Hematopoietic multipotent progenitor cell treated with erythropoietin and hydrocortisone succinate and interleukin-3 and kit ligand, for 17 days (in vitro differentiated cells): ENCODE results near the gene PLBD1.

Source experiments
- DNase-seq: peaks from one replicate; pipeline ENCODE4 v3.0.0-alpha.2; 2015; ENCODE audit warnings: low spot score

The PLBD1 gene

GRCh38 chr12:14505626-14506596 lies 61.8 kb downstream of the PLBD1 start:
- DNase-seq: no peak

GRCh38 chr12:14495326-14495725 lies 72.4 kb downstream of the PLBD1 start:
- DNase-seq: no peak

DNA sequence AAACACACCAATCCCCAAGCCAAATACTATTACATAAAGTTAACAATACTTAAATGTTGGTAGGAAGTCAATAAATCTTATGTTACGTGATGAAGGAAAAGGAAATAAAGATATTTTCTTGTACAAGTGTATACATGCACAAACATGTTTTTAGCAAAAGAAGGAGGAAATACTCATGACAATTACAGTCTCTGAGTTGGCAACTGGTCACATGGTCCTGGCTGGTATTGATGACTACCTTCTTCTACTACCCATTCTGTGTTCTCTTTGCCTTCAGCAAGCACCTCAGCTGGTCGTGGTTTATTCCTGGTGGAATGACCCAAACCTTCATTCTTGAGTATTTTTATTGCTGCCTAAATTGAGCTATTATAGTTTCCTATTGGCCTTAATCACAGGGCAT lies 84.8 kb downstream of the PLBD1 start:
- no peak for DNase-seq

DNA sequence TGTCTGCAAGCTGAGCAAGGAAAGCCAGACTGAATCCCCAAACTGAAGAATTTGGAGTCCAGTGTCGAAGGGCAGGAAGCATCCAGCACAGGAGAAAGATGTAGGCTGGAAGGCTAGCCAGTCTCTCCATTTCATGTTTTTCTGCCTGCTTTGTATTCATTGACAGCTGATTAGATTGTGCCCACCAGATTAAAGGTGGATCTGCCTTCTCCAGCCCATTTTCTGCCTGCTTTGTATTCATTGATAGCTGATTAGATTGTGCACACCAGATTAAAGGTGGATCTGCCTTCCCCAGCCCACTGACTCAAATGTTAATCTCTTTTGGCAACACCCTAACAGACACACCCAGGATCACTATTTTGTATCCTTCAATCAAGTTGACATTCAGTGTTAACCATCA lies 85.3 kb downstream of the PLBD1 start:
- DNase-seq: no peak

- DNase-seq: no peak
These were observed 86.5 kb downstream of the PLBD1 start for GRCh38 chr12:14481201-14481600.

DNA sequence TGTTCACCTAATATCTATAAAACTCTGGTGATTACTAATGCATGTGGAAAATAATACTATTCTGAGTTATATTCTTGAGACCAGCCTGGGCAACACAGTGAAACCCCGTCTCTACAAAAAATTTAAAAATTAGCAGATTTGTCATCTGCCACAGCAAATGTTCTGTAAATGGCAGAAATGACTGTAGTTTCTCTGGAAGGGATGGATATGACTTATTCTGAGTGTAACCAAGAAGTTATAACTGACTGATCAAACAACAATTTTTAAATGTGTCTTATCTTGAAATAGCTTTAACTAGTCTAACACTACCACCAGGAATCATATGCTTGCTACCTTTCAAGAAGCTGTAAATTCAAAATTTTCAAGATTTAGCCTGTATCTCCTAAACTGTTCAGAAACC lies 88.7 kb downstream of the PLBD1 start:
- DNase-seq: no peak

DNA sequence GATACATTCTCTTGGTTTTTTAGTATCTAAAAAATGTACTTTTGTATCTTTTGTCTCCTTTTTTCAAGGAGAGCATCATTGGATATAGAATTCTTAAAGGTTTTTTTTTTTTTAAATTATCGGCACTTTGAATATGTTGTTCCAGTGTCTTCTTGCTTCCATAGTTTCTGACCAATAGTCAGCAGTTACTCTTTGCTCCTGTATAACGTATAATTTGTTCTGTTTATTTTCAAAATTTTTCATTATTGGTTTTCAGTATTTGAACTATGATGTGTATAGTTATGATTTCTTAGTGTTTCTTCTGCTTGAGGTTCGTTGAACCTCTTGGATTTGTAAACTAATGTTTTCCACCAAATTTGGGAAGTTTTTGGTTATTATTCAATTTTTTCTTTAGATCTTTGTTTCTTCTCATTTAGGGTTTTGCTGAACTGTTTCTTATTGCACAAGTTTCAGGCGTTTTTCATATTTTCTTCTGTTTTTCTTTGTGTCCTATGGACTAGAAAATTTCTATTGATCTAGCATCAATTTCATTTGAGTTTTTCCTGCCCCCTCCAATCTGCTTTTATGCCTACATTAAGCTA lies 93.9 kb downstream of the PLBD1 start:
- DNase-seq: no peak

DNA sequence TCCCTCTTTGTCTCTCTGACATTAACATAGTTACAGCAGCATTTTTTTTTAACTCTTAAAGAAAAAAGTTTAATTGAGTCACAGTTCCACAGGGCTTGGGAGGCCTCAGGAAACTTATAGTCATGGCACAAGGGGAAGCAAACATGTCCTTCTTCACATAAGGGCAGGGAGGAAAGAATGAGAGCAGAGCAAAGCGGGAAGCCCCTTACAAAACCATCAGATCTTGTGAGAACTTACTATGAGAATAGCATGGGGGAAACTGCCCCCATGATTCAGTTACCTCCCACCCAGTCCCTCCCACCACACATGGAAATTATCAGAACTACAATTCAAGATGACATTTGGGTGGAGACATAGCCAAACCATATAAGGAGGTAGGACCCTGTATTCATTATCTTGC lies 96.2 kb downstream of the PLBD1 start:
- DNase-seq: no peak

- no peak for DNase-seq
These were observed 107.4 kb downstream of the PLBD1 start for GRCh38 chr12:14460212-14460841.

DNA sequence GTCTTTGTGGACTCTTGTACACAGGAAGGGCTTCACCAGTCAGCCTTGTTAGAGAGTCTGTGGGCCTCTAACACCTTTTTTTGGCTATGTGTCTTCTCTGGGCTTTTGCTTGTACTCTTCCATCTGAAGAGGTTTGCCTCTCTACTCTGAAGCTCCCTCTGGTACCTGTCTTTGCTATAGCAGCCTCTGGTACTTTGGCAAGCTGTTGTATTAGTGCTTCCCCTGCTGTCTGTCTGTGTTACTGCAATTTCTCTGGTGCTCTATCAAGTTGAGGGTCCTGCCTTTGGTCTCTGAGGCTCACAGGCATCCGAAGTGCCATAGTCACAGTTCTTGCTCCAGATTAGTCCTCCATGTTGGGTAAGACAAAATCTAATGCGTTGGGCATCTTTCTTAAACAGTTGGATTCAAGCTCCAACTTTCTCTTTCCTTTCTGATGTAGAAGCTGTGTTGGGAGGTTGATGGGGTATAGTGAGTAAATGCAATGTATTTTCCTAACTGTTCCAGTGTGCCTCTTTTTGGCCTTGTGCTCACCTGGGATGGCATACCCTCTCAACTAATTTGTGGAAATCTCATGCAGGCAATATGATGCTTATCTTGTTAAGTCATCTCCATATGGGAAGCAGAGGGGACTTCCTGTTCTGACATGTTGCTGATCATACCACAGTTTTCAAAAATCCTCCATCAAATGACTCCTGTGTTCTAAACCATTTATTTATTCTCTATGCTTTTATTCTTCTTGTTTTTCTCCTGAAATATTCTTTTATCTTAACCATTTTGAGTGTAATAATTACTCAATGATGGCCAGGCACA lies 113.4 kb downstream of the PLBD1 start:
- DNase-seq: peak; percentile 63
